HFFc6 (cell line): ENCODE measurements around the gene METTL23. TPM values are rescaled to one million over a fixed set of nuclear protein-coding genes. Genes with fewer than 3 reads are reported as not detected.
A peak's percentile ranks its signal among the peaks of the same experiment; 100 is the strongest.

Experiments
- DNase-seq: peaks from one replicate; pipeline ENCODE4 v3.0.0-alpha.2; 2018
- H3K27ac Mint-ChIP-seq: 2 replicates; pipeline ENCODE4 v1.8.0; 2020; ENCODE audit warnings: mild to moderate bottlenecking, mixed read lengths
- H3K27me3 Mint-ChIP-seq: 2 replicates; pipeline ENCODE4 v1.8.0; 2021; ENCODE audit warnings: mild to moderate bottlenecking, moderate library complexity, mixed read lengths; ENCODE audit not compliant: insufficient read depth
- H3K36me3 Mint-ChIP-seq: 2 replicates; pipeline ENCODE4 v1.8.0; 2021; ENCODE audit warnings: low read depth, mixed read lengths
- H3K4me1 Mint-ChIP-seq: 2 replicates; pipeline ENCODE4 v1.8.0; 2020; ENCODE audit warnings: low read depth, mixed read lengths
- H3K4me3 Mint-ChIP-seq: 2 replicates; pipeline ENCODE4 v1.8.0; 2020; ENCODE audit warnings: mild to moderate bottlenecking, moderate library complexity, mixed read lengths
- H3K9me3 Mint-ChIP-seq: 2 replicates; pipeline ENCODE4 v1.8.0; 2020; ENCODE audit warnings: mild to moderate bottlenecking, mixed read lengths
- CTCF ChIP-seq: fragments of 200-600 bp; sonication (generic); IDR thresholded peaks from 2 replicates; pipeline ENCODE4 v1.5.0; 2021; ENCODE audit warnings: antibody characterized with exemption, mild to moderate bottlenecking
- microRNA-seq: library from miRNA; unstranded; fragments of <30 nt; microRNA quantifications from one replicate; pipeline ENCODE4, GENCODE V29; 2019
- total RNA-seq, 6 experiments: library from RNA; stranded (reverse); fragmentation: NEBNext Ultra II Directional; extraction: Animal tissue kit (Norgen Biotek cat#: 25700); gene quantifications; 2 replicates in 1 of 6; 3 replicates in 5 of 6; pipeline ENCODE4 v1.2.3, GENCODE V29; 2021

Gene METTL23
- total RNA-seq, 6 experiments from 2014 or later = 30.1 to 32.8 (median 31.1) TPM

- Mint-ChIP-seq H3K4me1 (peaks cover 6% of the 10 kb centered on the region; the same call in 1 of the 2 replicates), H3K4me3 (no peak overlapping the region), H3K27me3 (no peaks in the 10 kb centered on the region), H3K9me3 (no peaks in the 10 kb centered on the region), H3K36me3 (peaks cover 12% of the 10 kb centered on the region; the same call in 1 of the 2 replicates), H3K27ac (no peak overlapping the region)
- DNase-seq = no peak
- TF ChIP-seq CTCF = no peak
Observed at GRCh38 chr17:76758570-76758969, 31.9 kb downstream of the METTL23 start.

- peak overlapping the region; percentile 74 for H3K4me3 Mint-ChIP-seq
- peak overlapping the region; percentile 84 for H3K27ac Mint-ChIP-seq
- peak; percentile 82 for DNase-seq
- peaks cover 22% of the 10 kb centered on the region for H3K4me1 Mint-ChIP-seq
- H3K9me3 Mint-ChIP-seq = no peaks in the 10 kb centered on the region
- H3K27me3 Mint-ChIP-seq = no peaks in the 10 kb centered on the region
- H3K36me3 Mint-ChIP-seq = peaks cover 21% of the 10 kb centered on the region
- no peak for TF ChIP-seq CTCF
Observed at GRCh38 chr17:76772842-76773525, 46.3 kb downstream of the METTL23 start.

- Mint-ChIP-seq H3K4me1 (peaks cover 22% of the 10 kb centered on the region), H3K36me3 (peaks cover 13% of the 10 kb centered on the region), H3K9me3 (no peaks in the 10 kb centered on the region), H3K27me3 (no peaks in the 10 kb centered on the region), H3K27ac (no peak overlapping the region), H3K4me3 (no peak overlapping the region)
- DNase-seq = no peak
- no peak for TF ChIP-seq CTCF
Observed at GRCh38 chr17:76775021-76775600, 48.5 kb downstream of the METTL23 start.

- H3K27me3 Mint-ChIP-seq = no peaks in the 10 kb centered on the region
- DNase-seq = no peak
- H3K27ac Mint-ChIP-seq = no peak overlapping the region
- H3K36me3 Mint-ChIP-seq = peaks cover 5% of the 10 kb centered on the region; the same call in 1 of the 2 replicates
- H3K4me1 Mint-ChIP-seq = no peaks in the 10 kb centered on the region
- TF ChIP-seq CTCF = peak; percentile 45
- no peaks in the 10 kb centered on the region for H3K9me3 Mint-ChIP-seq
- H3K4me3 Mint-ChIP-seq = no peak overlapping the region
Observed at GRCh38 chr17:76781056-76781982, 54.7 kb downstream of the METTL23 start.

GRCh38 chr17:76783146-76783545 is 56.5 kb downstream of the METTL23 start:
- TF ChIP-seq CTCF = no peak
- no peak overlapping the region for H3K4me3 Mint-ChIP-seq

More at GRCh38 chr17:76783146-76783545, 56.5 kb downstream of the METTL23 start:
- Mint-ChIP-seq H3K27me3 (no peaks in the 10 kb centered on the region), H3K4me1 (no peaks in the 10 kb centered on the region), H3K36me3 (peaks cover 5% of the 10 kb centered on the region; the same call in 1 of the 2 replicates), H3K27ac (no peak overlapping the region), H3K9me3 (no peaks in the 10 kb centered on the region)
- no peak for DNase-seq

Small RNA genes lying within 50 kb of the gene (microRNA-seq; reads per million reads assigned to microRNA genes)
- 7.7 reads per million, percentile 2 among the genes with 10 or more reads in this experiment for gene MIR636

Other genes starting within 250 kb of the METTL23 start
- gene RHBDF2, start 225.4 kb upstream of the METTL23 start, total RNA-seq = 10 to 100 TPM in 2 of 6 experiments, 1 to 10 TPM in 4; 7.1 to 13.1 (median 9.4) TPM
- under 1 TPM; 0.26 to 0.66 (median 0.33) TPM for gene CYGB, start 189.1 kb upstream of the METTL23 start, total RNA-seq
- gene PRCD, start 186.8 kb upstream of the METTL23 start, total RNA-seq = not detected
- gene ST6GALNAC2, start 141.0 kb upstream of the METTL23 start, total RNA-seq = under 1 TPM in 5 of 6 experiments, not detected in 1; 0.20 to 0.71 (median 0.34) TPM
- not detected for gene ST6GALNAC1, start 83.1 kb upstream of the METTL23 start, total RNA-seq
- 100 to 1,000 TPM; 180 to 259 (median 192) TPM for gene MXRA7, start 15.9 kb upstream of the METTL23 start, total RNA-seq
- 10 to 100 TPM; 32.9 to 44.3 (median 37.3) TPM for gene JMJD6, start 233 bp upstream of the METTL23 start, total RNA-seq
- 100 to 1,000 TPM; 179 to 220 (median 215) TPM for gene SRSF2, start 10.5 kb downstream of the METTL23 start, total RNA-seq
- 10 to 100 TPM; 16.1 to 23.4 (median 20.7) TPM for gene MFSD11, start 11.3 kb downstream of the METTL23 start, total RNA-seq
- 1 to 10 TPM; 1.5 to 2.3 (median 1.8) TPM for gene MGAT5B, start 141.6 kb downstream of the METTL23 start, total RNA-seq